Activated naive CD4-positive, alpha-beta T cell treated with anti-CD3 and anti-CD28 coated beads for 36 hours (primary cell): ENCODE results near the gene TMEM229B. TPM values are rescaled to one million over a fixed set of nuclear protein-coding genes. Genes with fewer than 3 reads are reported as not detected.

Experiments
- CTCF ChIA-PET: fragments of 350-600 bp; sonication (Branson Sonifier 250); formaldehyde crosslinking; loops from one replicate; lab custom pipeline; 2021; ENCODE audit warnings: antibody characterized with exemption; lab: Charles Lee
- DNase-seq: peaks from one replicate; pipeline ENCODE4 v3.0.0-alpha.2; 2020
- H3K27ac Mint-ChIP-seq: one replicate; pipeline ENCODE4 v1.8.0; 2021; ENCODE audit warnings: mild to moderate bottlenecking, mixed read lengths
- H3K27me3 Mint-ChIP-seq: one replicate; pipeline ENCODE4 v1.8.0; 2021; ENCODE audit warnings: low read depth, mixed read lengths
- H3K36me3 Mint-ChIP-seq: one replicate; pipeline ENCODE4 v1.8.0; 2021; ENCODE audit warnings: low read depth, mixed read lengths
- H3K4me1 Mint-ChIP-seq: one replicate; pipeline ENCODE4 v1.8.0; 2021; ENCODE audit warnings: low read depth, mixed read lengths
- H3K4me3 Mint-ChIP-seq: one replicate; pipeline ENCODE4 v1.8.0; 2021; ENCODE audit warnings: mild to moderate bottlenecking, moderate library complexity, mixed read lengths
- H3K9me3 Mint-ChIP-seq: one replicate; pipeline ENCODE4 v1.8.0; 2021; ENCODE audit warnings: mixed read lengths
- intact Hi-C: fragments of 100-400 bp; cut with micrococcal nuclease; formaldehyde crosslinking; loops from one replicate; pipeline ENCODE4 v1.15.1; 2023
- total RNA-seq, 2 experiments: library from RNA; stranded (reverse); gene quantifications; one replicate each; pipeline ENCODE4 v1.2.3, GENCODE V29; 2021

The TMEM229B gene
- total RNA-seq, 2 experiments from 2014 or later: 0.49 to 0.64 TPM

DNA sequence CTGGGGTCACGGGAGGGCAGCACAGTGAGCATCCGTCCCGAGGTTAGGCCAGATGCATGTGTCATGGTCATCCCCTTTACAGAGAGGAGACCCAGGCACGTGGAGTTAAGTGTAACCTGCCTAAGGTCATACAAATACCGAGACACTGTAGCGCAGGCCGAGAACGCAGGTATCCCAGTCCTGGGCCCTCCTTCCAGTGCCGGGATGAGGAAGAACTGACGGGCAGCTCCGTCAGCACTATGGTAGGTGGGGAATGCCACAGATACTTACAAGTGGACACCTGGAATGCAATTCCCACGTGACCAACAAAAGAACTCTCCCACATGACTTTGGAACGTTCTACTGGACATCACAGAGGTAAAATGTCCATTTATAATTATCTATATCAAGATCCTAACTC is 8.7 kb upstream of the TMEM229B start:
- Mint-ChIP-seq H3K36me3 (peaks cover 7% of the 10 kb centered on the region), H3K9me3 (peaks cover 15% of the 10 kb centered on the region)
- intact Hi-C loops: no loop called here

DNA sequence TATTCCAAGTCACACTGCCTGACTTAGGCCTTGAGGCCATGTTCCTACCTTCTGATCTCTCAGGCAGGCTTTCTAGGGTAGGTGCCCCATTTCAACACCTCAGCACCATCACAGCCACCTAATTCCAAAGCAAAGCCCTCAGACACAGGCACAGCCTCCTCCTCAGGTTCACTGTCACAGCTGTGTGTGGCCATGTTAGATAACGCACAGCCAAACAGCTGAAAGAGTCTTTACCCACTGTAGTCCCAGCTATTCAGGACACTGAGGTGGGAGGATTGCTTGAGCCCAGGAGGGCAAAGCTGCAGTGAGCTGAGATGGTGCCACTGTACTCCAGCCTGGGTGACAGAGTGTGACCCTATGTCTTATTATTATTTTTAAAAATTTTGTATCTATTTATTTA is 7.3 kb upstream of the TMEM229B start:
- H3K27ac Mint-ChIP-seq: no peak overlapping the region
- DNase-seq: no peak
- no peaks in the 10 kb centered on the region for H3K27me3 Mint-ChIP-seq
- CTCF ChIA-PET: no interaction called here
- H3K9me3 Mint-ChIP-seq: peaks cover 15% of the 10 kb centered on the region
- intact Hi-C loops: no loop called here
- H3K4me1 Mint-ChIP-seq: peaks cover 8% of the 10 kb centered on the region
- peaks cover 7% of the 10 kb centered on the region for H3K36me3 Mint-ChIP-seq
- H3K4me3 Mint-ChIP-seq: no peak overlapping the region

More for the DNA sequence above, 8.7 kb upstream of the TMEM229B start:
- H3K4me1 Mint-ChIP-seq: peaks cover 8% of the 10 kb centered on the region
- CTCF ChIA-PET: no interaction called here
- H3K27me3 Mint-ChIP-seq: no peaks in the 10 kb centered on the region
- no peak overlapping the region for H3K27ac Mint-ChIP-seq
- no peak for DNase-seq
- H3K4me3 Mint-ChIP-seq: no peak overlapping the region

DNA sequence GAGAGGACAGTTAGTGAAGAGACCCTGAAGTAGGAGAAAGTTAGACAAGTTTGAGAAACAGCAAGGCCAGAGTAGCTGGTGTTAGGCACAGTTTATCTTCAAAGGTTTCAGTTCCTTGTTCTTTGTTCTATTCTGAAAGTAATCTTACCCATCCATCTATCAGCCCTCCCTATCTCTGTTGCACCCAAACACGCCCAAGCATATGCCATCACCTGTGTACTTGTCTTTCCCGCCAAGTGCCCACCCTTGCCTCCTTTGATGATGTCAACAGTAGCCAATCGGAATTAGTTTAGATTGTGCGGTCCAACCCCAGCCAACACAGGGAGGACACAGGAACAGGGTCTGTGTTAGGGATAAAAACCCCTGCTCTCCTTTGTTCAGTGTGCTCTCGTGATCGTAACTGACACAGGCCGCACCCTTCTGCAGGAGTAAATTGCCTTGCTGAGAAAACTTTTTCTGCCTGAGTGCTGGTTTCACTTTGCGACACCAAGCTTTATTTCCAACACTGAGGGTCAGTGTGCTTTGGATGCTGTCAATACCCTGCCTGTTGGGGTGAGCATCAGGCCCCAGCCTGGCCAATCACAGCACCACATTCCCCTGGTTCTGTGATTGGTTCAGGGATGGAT is 4.7 kb upstream of the TMEM229B start:
- H3K36me3 Mint-ChIP-seq: peaks cover 7% of the 10 kb centered on the region
- no peak overlapping the region for H3K27ac Mint-ChIP-seq
- peaks cover 22% of the 10 kb centered on the region for H3K4me1 Mint-ChIP-seq
- DNase-seq: no peak
- no peak overlapping the region for H3K4me3 Mint-ChIP-seq
- H3K9me3 Mint-ChIP-seq: peaks cover 15% of the 10 kb centered on the region
- no peaks in the 10 kb centered on the region for H3K27me3 Mint-ChIP-seq
- intact Hi-C loops: no loop called here
- CTCF ChIA-PET: interaction anchor here (0.8 to 1.0 kb wide), 2 partner anchors 12 to 43 kb away, joined by 3 to 5 read pairs; no protein-coding TSS in a partner anchor

DNA sequence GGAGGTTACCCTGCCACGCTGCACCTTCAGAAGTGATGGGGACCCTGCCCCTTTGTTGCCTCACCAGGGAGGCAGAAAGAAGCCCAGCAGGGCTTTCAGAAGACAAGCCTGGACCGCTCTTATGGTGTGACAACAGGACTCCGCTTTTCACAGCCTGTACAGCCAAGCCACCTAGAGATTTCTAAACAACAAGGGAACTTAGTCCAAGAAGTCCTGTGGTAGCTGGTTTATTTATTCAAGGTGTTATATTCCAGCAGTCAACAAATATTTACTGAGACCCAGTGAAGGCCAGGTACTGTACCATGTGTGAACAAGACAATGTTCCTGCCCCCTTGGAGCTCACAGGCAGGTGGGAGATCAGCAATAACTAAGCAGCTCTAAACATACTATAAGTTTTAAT is 4.0 kb upstream of the TMEM229B start:
- CTCF ChIA-PET: interaction anchor here (0.8 to 1.0 kb wide), 2 partner anchors 11 to 44 kb away, joined by 3 to 5 read pairs; no protein-coding TSS in a partner anchor

DNA sequence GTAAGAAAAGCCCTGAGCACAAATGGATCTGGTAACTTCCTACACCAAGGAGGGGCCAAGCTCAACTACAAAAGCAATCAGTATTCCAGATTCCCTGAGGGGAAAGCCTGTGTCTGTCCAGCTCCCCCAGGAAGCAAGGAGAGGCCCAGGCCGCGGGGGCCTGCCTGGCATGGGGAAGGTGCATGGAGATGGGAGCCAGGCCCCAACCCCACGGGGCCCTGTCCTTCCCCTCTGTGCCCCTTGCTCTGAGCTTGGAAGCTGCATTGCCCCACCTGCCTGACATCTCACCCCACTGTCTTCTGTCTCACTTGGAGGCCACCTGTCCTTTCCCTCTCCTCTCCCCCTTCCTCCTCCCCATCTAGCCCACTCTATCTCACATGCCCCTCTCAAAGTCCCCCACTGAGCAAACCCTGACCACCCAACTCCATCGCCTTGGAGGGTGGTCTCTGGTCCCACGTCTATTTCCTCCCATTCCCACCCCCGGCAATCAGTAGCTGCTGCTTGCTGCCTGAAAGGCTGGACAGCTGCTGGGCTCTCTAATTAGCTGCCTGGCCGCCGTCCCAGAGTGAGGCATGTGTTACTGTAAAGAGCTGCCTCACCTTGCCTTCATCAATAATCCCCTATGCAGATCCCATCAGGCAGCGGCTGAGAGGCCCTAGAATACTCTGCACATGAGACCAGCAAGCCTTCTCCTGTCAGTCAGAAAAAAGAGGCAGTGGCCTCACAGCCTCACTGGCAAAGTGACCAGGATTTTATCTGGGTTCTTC is 3.4 kb upstream of the TMEM229B start:
- CTCF ChIA-PET: interaction anchor here (0.9 to 1.7 kb wide), 3 partner anchors 10 to 79 kb away, joined by 3 to 5 read pairs (median 4); no protein-coding TSS in a partner anchor
- Mint-ChIP-seq H3K27me3 (no peaks in the 10 kb centered on the region), H3K9me3 (peaks cover 15% of the 10 kb centered on the region), H3K36me3 (peaks cover 7% of the 10 kb centered on the region), H3K4me1 (peaks cover 26% of the 10 kb centered on the region), H3K4me3 (no peak overlapping the region), H3K27ac (no peak overlapping the region)
- DNase-seq: no peak
- intact Hi-C loops: no loop called here

More for the DNA sequence above, 4.0 kb upstream of the TMEM229B start:
- no peak overlapping the region for H3K4me3 Mint-ChIP-seq
- H3K4me1 Mint-ChIP-seq: peaks cover 21% of the 10 kb centered on the region
- H3K27me3 Mint-ChIP-seq: no peaks in the 10 kb centered on the region
- no peak for DNase-seq
- peaks cover 15% of the 10 kb centered on the region for H3K9me3 Mint-ChIP-seq
- intact Hi-C loops: no loop called here
- H3K36me3 Mint-ChIP-seq: peaks cover 7% of the 10 kb centered on the region
- no peak overlapping the region for H3K27ac Mint-ChIP-seq

DNA sequence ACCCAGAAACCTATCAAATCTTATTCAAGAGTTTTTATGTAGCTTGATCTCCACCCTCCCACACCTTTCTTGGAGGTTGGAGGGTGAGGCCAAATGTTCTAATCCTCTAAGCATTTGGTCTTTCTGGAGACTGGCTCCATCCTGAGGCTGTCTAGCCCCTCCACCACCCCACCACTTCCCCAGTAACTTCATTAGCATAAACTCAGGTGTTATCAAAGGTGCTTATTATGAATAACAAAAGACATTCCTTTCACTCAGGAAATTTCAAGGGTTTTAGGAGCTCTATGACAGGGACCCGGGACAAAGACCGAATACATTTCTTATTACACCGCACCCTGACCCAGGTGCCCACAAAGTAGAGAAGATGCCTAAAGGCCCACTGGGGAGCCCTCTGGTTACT is 2.8 kb upstream of the TMEM229B start:
- CTCF ChIA-PET: interaction anchor here (0.9 to 1.7 kb wide), 2 partner anchors 25 to 79 kb away, joined by 3 to 4 read pairs; no protein-coding TSS in a partner anchor
- H3K4me1 Mint-ChIP-seq: peaks cover 32% of the 10 kb centered on the region

DNA sequence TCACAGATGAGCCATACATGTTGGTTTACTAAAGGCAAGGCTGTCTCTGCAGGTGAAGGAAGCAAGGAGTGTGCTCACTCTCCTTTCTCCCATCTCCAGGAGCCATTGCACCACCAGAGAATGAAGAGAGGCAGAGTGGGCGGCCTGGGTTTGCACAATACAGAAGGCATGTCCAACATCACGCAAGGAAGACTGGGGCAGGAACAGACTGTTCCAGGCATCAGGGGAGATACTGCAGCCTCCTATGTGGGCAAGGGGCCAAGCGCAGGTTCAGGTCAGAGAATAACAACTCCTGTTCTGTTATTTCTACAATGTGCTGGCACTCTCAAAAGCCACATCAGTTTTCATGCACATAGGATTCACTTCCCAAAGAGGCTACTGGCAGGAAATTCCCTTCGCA is 1.7 kb upstream of the TMEM229B start:
- intact Hi-C loops: no loop called here
- no peak for DNase-seq
- H3K4me3 Mint-ChIP-seq: no peak overlapping the region
- H3K9me3 Mint-ChIP-seq: peaks cover 15% of the 10 kb centered on the region
- H3K36me3 Mint-ChIP-seq: peaks cover 15% of the 10 kb centered on the region
- peaks cover 41% of the 10 kb centered on the region for H3K4me1 Mint-ChIP-seq
- no peaks in the 10 kb centered on the region for H3K27me3 Mint-ChIP-seq
- H3K27ac Mint-ChIP-seq: no peak overlapping the region
- CTCF ChIA-PET: no interaction called here

More for the DNA sequence above, 2.8 kb upstream of the TMEM229B start:
- H3K27ac Mint-ChIP-seq: no peak overlapping the region
- H3K27me3 Mint-ChIP-seq: no peaks in the 10 kb centered on the region
- no peak for DNase-seq
- intact Hi-C loops: no loop called here
- peaks cover 15% of the 10 kb centered on the region for H3K9me3 Mint-ChIP-seq
- H3K36me3 Mint-ChIP-seq: peaks cover 9% of the 10 kb centered on the region
- H3K4me3 Mint-ChIP-seq: no peak overlapping the region

DNA sequence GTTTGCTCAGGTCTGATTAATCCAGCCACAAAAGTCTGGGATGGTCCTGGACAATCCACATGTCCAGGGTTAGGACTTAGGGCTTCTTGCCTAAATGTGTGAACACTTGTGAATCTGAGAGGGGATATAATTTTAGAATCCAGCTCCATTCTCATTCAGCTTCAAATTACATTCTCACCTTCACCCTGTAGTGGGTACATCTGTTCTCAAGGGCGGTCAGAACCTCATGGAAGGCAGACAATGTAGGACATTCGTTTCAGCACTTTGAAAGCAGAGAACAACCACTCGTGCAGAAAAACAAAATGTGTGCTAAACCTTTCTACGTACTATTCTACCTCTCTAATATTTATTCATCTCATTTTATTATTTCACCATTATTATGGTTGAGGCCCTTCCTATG is 1.2 kb downstream of the TMEM229B start:
- Mint-ChIP-seq H3K36me3 (peaks cover 8% of the 10 kb centered on the region), H3K9me3 (no peaks in the 10 kb centered on the region), H3K4me3 (no peak overlapping the region), H3K4me1 (peaks cover 50% of the 10 kb centered on the region), H3K27ac (no peak overlapping the region), H3K27me3 (no peaks in the 10 kb centered on the region)
- intact Hi-C loops: no loop called here
- DNase-seq: no peak
- CTCF ChIA-PET: interaction anchor here (1.0 to 1.9 kb wide), 5 partner anchors 22 to 84 kb away, joined by 3 to 7 read pairs (median 4); no protein-coding TSS in a partner anchor

DNA sequence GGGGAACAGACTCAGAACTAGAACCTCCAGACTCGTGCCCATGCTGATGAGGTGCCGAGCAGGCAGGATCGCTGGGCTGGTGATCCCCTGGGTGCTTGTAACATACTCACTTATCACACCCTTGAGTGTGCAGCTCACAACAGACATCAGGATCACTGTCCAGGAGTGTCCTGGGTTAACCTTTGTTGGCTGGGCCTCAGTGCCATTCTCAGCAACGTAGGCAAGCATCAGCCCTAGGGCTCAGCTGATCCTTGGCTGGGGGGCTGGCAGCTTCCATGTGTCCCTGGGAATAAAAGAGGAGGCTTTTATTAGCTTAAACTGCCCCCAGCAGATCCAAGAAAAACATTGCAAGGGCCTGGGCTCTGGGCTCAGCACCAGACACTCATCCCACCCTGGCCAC is 1.6 kb downstream of the TMEM229B start:
- Mint-ChIP-seq H3K36me3 (peaks cover 8% of the 10 kb centered on the region), H3K27ac (no peak overlapping the region), H3K9me3 (no peaks in the 10 kb centered on the region), H3K4me3 (no peak overlapping the region), H3K4me1 (peaks cover 50% of the 10 kb centered on the region), H3K27me3 (no peaks in the 10 kb centered on the region)
- intact Hi-C loops: no loop called here
- DNase-seq: no peak
- CTCF ChIA-PET: interaction anchor here (0.7 to 1.9 kb wide), 3 partner anchors 27 to 84 kb away, joined by 3 to 7 read pairs (median 4); no protein-coding TSS in a partner anchor

DNA sequence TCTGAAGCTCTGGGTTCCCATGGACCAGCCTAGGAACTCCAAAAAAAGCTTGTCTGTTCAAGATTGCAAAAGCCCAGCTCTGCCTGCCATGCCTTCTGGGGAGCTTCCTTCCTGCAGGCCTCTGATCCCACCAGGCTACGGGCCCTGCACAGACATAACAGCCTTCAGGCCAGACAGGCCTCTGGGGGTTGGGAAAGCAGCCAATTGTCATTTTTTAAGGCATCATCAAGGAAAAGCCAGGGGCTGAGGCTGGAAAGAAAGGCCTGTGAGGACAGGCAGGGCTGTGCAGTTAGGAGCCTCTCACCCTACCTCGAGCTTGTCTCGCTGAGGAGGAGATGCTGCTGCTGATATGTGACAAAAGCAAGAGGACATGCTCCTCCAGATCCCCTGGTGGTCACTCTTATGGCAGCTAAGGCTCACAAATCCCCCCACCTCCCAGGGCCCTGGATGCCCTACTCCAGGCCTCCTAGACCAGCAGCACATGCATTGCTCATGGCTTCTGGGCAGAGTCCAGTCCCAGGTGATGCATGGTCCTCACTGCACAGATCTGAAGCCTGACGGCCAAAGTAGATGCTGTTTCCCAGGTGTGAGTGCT is 2.9 kb downstream of the TMEM229B start:
- Mint-ChIP-seq H3K4me3 (no peak overlapping the region), H3K36me3 (peaks cover 8% of the 10 kb centered on the region), H3K4me1 (peaks cover 58% of the 10 kb centered on the region), H3K27me3 (no peaks in the 10 kb centered on the region), H3K27ac (no peak overlapping the region), H3K9me3 (no peaks in the 10 kb centered on the region)
- no peak for DNase-seq
- CTCF ChIA-PET: interaction anchor here (0.5 to 0.9 kb wide), 2 partner anchors 58 to 120 kb away, joined by 3 read pairs; no protein-coding TSS in a partner anchor
- intact Hi-C loops: no loop called here

DNA sequence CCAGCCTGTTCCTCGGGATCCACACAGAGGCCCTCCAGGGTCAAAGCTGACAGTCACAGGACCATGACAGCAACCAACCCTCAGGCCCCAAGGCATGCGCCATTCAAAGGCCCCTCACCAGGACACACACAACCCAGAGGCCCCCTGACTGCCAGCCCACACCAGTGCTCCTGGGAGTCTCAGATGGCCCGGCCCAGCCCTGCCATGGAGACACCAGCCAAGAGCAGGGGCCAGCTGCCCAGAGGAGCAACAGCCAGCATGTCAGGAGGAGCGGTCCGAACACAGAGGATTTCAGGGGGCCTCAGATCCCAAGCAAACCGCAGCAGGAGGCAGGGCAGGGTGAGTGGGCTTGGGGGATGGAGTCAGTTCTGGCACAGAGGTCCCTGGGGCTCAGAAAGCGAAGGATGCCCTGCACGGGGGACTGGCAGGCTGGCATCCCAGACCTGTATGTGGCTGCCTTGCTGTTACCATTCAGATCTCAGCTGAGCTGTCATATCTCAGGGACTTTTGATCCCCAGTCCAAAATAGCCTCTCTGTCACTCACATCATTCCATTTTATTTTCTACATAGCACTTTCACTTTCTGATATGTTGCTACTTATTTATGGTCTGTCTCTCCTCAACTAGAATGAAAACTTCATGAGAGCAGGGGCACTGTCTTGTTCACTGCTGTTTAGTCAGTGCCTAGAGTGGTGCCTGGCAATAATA is 4.8 kb downstream of the TMEM229B start:
- Mint-ChIP-seq H3K9me3 (no peaks in the 10 kb centered on the region), H3K4me3 (no peak overlapping the region), H3K27me3 (no peaks in the 10 kb centered on the region), H3K36me3 (peaks cover 8% of the 10 kb centered on the region), H3K27ac (no peak overlapping the region), H3K4me1 (peaks cover 50% of the 10 kb centered on the region)
- CTCF ChIA-PET: no interaction called here
- intact Hi-C loops: loop anchor here (1.0 kb wide), 1 partner anchor 50 kb away; the partner anchor contains the start of gene PLEKHH1
- DNase-seq: no peak
